NCI-H2029 (cell line): ENCODE results near the gene SEC14L6.

Experiments
- DNase-seq: peaks from one replicate; lab custom pipeline; 2025; lab: John Stamatoyannopoulos, UW

The SEC14L6 gene

GRCh38 chr22:30495041-30495784 lies 51.3 kb downstream of the SEC14L6 start:
- DNase-seq, result no peak

- no peak for DNase-seq
Measured at GRCh38 chr22:30492144-30492543, 54.4 kb downstream of the SEC14L6 start.

GRCh38 chr22:30491381-30491780 lies 55.2 kb downstream of the SEC14L6 start:
- no peak for DNase-seq

- no peak for DNase-seq
Measured at GRCh38 chr22:30490399-30490798, 56.1 kb downstream of the SEC14L6 start.

GRCh38 chr22:30488121-30488520 lies 58.4 kb downstream of the SEC14L6 start:
- no peak for DNase-seq

- no peak for DNase-seq
Measured at GRCh38 chr22:30486661-30487115, 59.9 kb downstream of the SEC14L6 start.

- no peak for DNase-seq
Measured at GRCh38 chr22:30486118-30486517, 60.4 kb downstream of the SEC14L6 start.

GRCh38 chr22:30485362-30485988 lies 61.1 kb downstream of the SEC14L6 start:
- DNase-seq, result peak; percentile 38

GRCh38 chr22:30483169-30483568 lies 63.4 kb downstream of the SEC14L6 start:
- no peak for DNase-seq

- no peak for DNase-seq
Measured at GRCh38 chr22:30481711-30482110, 64.8 kb downstream of the SEC14L6 start.

GRCh38 chr22:30479981-30480380 lies 66.6 kb downstream of the SEC14L6 start:
- no peak for DNase-seq

GRCh38 chr22:30474683-30475424 lies 71.7 kb downstream of the SEC14L6 start:
- DNase-seq, result peak; percentile 49

GRCh38 chr22:30474121-30474520 lies 72.4 kb downstream of the SEC14L6 start:
- DNase-seq, result no peak

GRCh38 chr22:30472994-30473720 lies 73.4 kb downstream of the SEC14L6 start:
- no peak for DNase-seq
